Astrocyte (in vitro differentiated cells and primary cell): ENCODE results near the gene SPIB. TPM values are rescaled to one million over a fixed set of nuclear protein-coding genes. Genes with fewer than 3 reads are reported as not detected.

Experiments
- DNase-seq: peaks from one replicate; pipeline ENCODE4 v3.0.0-alpha.2; 2010; ENCODE audit warnings: low read depth
- FAIRE-seq: peaks from 2 replicates; lab custom pipeline; 2011; peaks lifted over from hg19 to GRCh38; lab: Jason Lieb, UNC
- H2AFZ ChIP-seq: 2 replicates; pipeline ENCODE4 v1.6.0; 2012; ENCODE audit warnings: low read depth, low read length, inconsistent platforms
- H3K27ac ChIP-seq: 2 replicates; pipeline ENCODE4 v1.5.1; 2011; ENCODE audit warnings: low read depth, low read length, inconsistent platforms
- H3K27me3 ChIP-seq: 2 replicates; pipeline ENCODE4 v1.6.0; 2011; ENCODE audit warnings: low read length, inconsistent platforms; ENCODE audit not compliant: insufficient read depth
- H3K36me3 ChIP-seq: 2 replicates; pipeline ENCODE4 v1.5.1; 2011; ENCODE audit warnings: low read length, inconsistent platforms; ENCODE audit not compliant: insufficient read depth
- H3K4me1 ChIP-seq: 2 replicates; pipeline ENCODE4 v1.5.1; 2011; ENCODE audit warnings: low read length, inconsistent platforms; ENCODE audit not compliant: insufficient read depth
- H3K4me2 ChIP-seq: 2 replicates; pipeline ENCODE4 v1.6.0; 2012; ENCODE audit warnings: low read length, inconsistent platforms
- H3K4me3 ChIP-seq: 2 replicates; pipeline ENCODE4 v1.5.1; 2011; ENCODE audit warnings: low read depth, mild to moderate bottlenecking, low read length, inconsistent platforms; ENCODE audit not compliant: insufficient read depth
- H3K79me2 ChIP-seq: 2 replicates; pipeline ENCODE4 v1.6.0; 2012; ENCODE audit warnings: mild to moderate bottlenecking, low read length, inconsistent platforms; ENCODE audit not compliant: insufficient read depth
- H3K9ac ChIP-seq: 2 replicates; pipeline ENCODE4 v1.6.0; 2012; ENCODE audit warnings: mild to moderate bottlenecking, low read length, inconsistent platforms
- H3K9me3 ChIP-seq: 2 replicates; pipeline ENCODE4 v1.5.1; 2012; ENCODE audit warnings: low read depth, mild to moderate bottlenecking, low read length, inconsistent platforms; ENCODE audit not compliant: insufficient read depth
- H4K20me1 ChIP-seq: 2 replicates; pipeline ENCODE4 v1.6.0; 2012; ENCODE audit warnings: low read length, inconsistent platforms; ENCODE audit not compliant: insufficient read depth
- H3K27ac Mint-ChIP-seq: one replicate; pipeline ENCODE4 v1.8.0; 2021; ENCODE audit warnings: mild to moderate bottlenecking, mixed read lengths; ENCODE audit not compliant: unreplicated experiment
- H3K27me3 Mint-ChIP-seq: one replicate; pipeline ENCODE4 v1.8.0; 2021; ENCODE audit warnings: low read depth, mixed read lengths; ENCODE audit not compliant: unreplicated experiment
- H3K36me3 Mint-ChIP-seq: one replicate; pipeline ENCODE4 v1.8.0; 2021; ENCODE audit warnings: low read depth, mixed read lengths; ENCODE audit not compliant: unreplicated experiment
- H3K4me1 Mint-ChIP-seq: one replicate; pipeline ENCODE4 v1.8.0; 2021; ENCODE audit warnings: low read depth, mixed read lengths; ENCODE audit not compliant: unreplicated experiment
- H3K4me3 Mint-ChIP-seq: one replicate; pipeline ENCODE4 v1.8.0; 2021; ENCODE audit warnings: mild to moderate bottlenecking, moderate library complexity, mixed read lengths; ENCODE audit not compliant: unreplicated experiment
- H3K9me3 Mint-ChIP-seq: one replicate; pipeline ENCODE4 v1.8.0; 2021; ENCODE audit warnings: mild to moderate bottlenecking, mixed read lengths; ENCODE audit not compliant: unreplicated experiment
- CTCF ChIP-seq: IDR thresholded peaks from 2 replicates; pipeline ENCODE4 v1.5.1; 2011; ENCODE audit warnings: low read depth, mild to moderate bottlenecking, inconsistent platforms, low read length, moderate library complexity; ENCODE audit not compliant: insufficient read depth
- EZH2 ChIP-seq: IDR thresholded peaks from 2 replicates; pipeline ENCODE4 v1.6.1; 2012; ENCODE audit warnings: mild to moderate bottlenecking, low read length, inconsistent platforms; ENCODE audit not compliant: insufficient read depth
- total RNA-seq: library from RNA; stranded (reverse); gene quantifications from 2 replicates; pipeline ENCODE4 v1.2.1, GENCODE V29; 2021

Gene SPIB
- total RNA-seq, 1 donor from 2014 or later, result 0.14 TPM

GRCh38 chr19:50460161-50460765 lies 41.5 kb downstream of the SPIB start:
- Histone ChIP-seq H3K79me2 (no peaks in the 10 kb centered on the region), H4K20me1 (no peaks in the 10 kb centered on the region), H3K9me3 (no peaks in the 10 kb centered on the region), H3K9ac (no peak overlapping the region), H2AFZ (peak overlapping the region; percentile 51), H3K27me3 (no peaks in the 10 kb centered on the region), H3K27ac (no peak overlapping the region), H3K36me3 (no peaks in the 10 kb centered on the region), H3K4me3 (no peak overlapping the region), H3K4me2 (peak overlapping the region; percentile 76), H3K4me1 (peaks cover 5% of the 10 kb centered on the region)
- FAIRE-seq (no peak), DNase-seq (peak; percentile 56)
- no peak overlapping the region for H3K27ac Mint-ChIP-seq
- H3K9me3 Mint-ChIP-seq, result peaks cover 9% of the 10 kb centered on the region
- TF ChIP-seq EZH2, result no peak
- peak; percentile 13 for TF ChIP-seq CTCF
- peaks cover 2% of the 10 kb centered on the region for H3K27me3 Mint-ChIP-seq
- no peaks in the 10 kb centered on the region for H3K4me1 Mint-ChIP-seq
- H3K4me3 Mint-ChIP-seq, result no peak overlapping the region
- H3K36me3 Mint-ChIP-seq, result no peaks in the 10 kb centered on the region

GRCh38 chr19:50461066-50461875 lies 42.5 kb downstream of the SPIB start:
- TF ChIP-seq CTCF, result peak; percentile 65
- TF ChIP-seq EZH2, result no peak
- FAIRE-seq, result no peak

More at GRCh38 chr19:50461066-50461875, 42.5 kb downstream of the SPIB start:
- H3K4me2 ChIP-seq, result no peak overlapping the region
- H3K36me3 ChIP-seq, result no peaks in the 10 kb centered on the region
- H3K9ac ChIP-seq, result no peak overlapping the region
- H2AFZ ChIP-seq, result peak overlapping the region; percentile 68
- peak; percentile 34 for DNase-seq
- H3K9me3 ChIP-seq, result no peaks in the 10 kb centered on the region
- H3K36me3 Mint-ChIP-seq, result no peaks in the 10 kb centered on the region
- H3K9me3 Mint-ChIP-seq, result peaks cover 15% of the 10 kb centered on the region
- no peaks in the 10 kb centered on the region for H3K4me1 Mint-ChIP-seq
- H3K4me3 ChIP-seq, result no peak overlapping the region
- H3K4me3 Mint-ChIP-seq, result no peak overlapping the region
- H3K4me1 ChIP-seq, result peaks cover 5% of the 10 kb centered on the region
- H3K27ac ChIP-seq, result no peak overlapping the region
- H4K20me1 ChIP-seq, result no peaks in the 10 kb centered on the region
- H3K79me2 ChIP-seq, result no peaks in the 10 kb centered on the region
- H3K27ac Mint-ChIP-seq, result no peak overlapping the region
- no peaks in the 10 kb centered on the region for H3K27me3 ChIP-seq
- H3K27me3 Mint-ChIP-seq, result peaks cover 2% of the 10 kb centered on the region
